ENCODE results near the gene ERBB4. TPM values are rescaled to one million over a fixed set of nuclear protein-coding genes. Genes with fewer than 3 reads are reported as not detected.

The ERBB4 gene
- total and polyA plus RNA-seq, 2 of the 8 experiments (the other 6 are each of a cell fraction or from before 2014, with no cell fraction given) = 0.34 to 1.3 TPM

DNA sequence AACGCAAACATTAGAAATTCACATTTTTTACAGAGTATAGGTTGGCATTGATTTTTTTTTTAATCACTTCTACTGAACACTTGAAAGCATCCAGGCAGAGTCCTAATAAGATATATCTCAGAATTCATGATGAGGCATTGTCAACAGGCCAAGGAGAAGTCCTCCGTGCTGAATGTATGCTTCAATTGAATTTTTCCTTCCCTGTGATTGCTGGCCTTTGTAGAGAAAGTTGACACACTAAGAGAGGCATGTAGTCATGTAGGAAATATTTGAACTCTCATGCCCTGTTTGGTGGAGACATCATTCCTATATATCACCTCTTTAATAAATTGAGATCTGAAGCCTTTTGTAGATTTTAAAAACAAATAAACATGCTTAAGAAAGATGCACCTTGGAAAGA, 1137.3 kb downstream of the ERBB4 start:
- Histone ChIP-seq H4K91ac (replicated peaks; ENCODE audit: insufficient read length, low read length) (no peak overlapping the region), H3K9me3 (ENCODE audit: insufficient read depth in 2 of 2, low read depth in 1 of 2, low read length in 1 of 2) (no peaks in the 10 kb centered on the region), H2BK5ac (ENCODE audit: low read depth, low read length) (no peak overlapping the region), H3K27me3 (replicated peaks in 1 of 4; ENCODE audit: control insufficient read depth in 3 of 4, extremely low read depth in 1 of 4, insufficient read depth in 3 of 4, low read length in 3 of 4) (no peaks in the 10 kb centered on the region), H2BK20ac (ENCODE audit: low read length) (no peak overlapping the region), H3K36me3 (ENCODE audit: control insufficient read depth in 2 of 4, insufficient read depth in 4 of 4, low read length in 3 of 4) (no peaks in the 10 kb centered on the region), H3K56ac (replicated peaks; ENCODE audit: insufficient read length, low read depth, low read length) (no peak overlapping the region), H4K8ac (ENCODE audit: extremely low read depth, insufficient read depth, low read length) (no peak overlapping the region), H3K14ac (ENCODE audit: insufficient read length) (no peak overlapping the region), H3K23ac (ENCODE audit: insufficient read length) (no peak overlapping the region), H3K4me1 (replicated peaks in 1 of 4; ENCODE audit: control insufficient read depth in 3 of 4, insufficient read depth in 4 of 4, low read length in 3 of 4) (peaks cover 0 to 2% (median 0%) of the 10 kb centered on the region in 4 experiments; a peak in 1 of 7 replicates), H3K9ac (replicated peaks in 1 of 4; ENCODE audit: extremely low read depth in 1 of 4, low read depth in 3 of 4, low read length in 3 of 4) (no peak overlapping the region), H4K5ac (ENCODE audit: insufficient read length, low read depth, low read length) (no peak overlapping the region), H3K4me3 (ENCODE audit: extremely low read depth in 1 of 4, insufficient read depth in 2 of 4, low read depth in 3 of 4, low read length in 4 of 4) (no peak overlapping the region), H3K79me1 (ENCODE audit: low read depth, low read length) (no peaks in the 10 kb centered on the region), H3K4ac (replicated peaks; ENCODE audit: insufficient read length, low read depth, low read length) (no peak overlapping the region), H4K20me1 (replicated peaks in 1 of 2; ENCODE audit: control insufficient read depth in 1 of 2, insufficient read depth in 2 of 2, low read length in 2 of 2) (no peaks in the 10 kb centered on the region), H3K18ac (ENCODE audit: extremely low read depth, low read length) (no peak overlapping the region), H2AK5ac (ENCODE audit: low read depth, low read length) (no peak overlapping the region), H2BK15ac (ENCODE audit: low read length) (no peak overlapping the region), H2BK120ac (replicated peaks; ENCODE audit: low read depth, low read length) (no peak overlapping the region), H3K23me2 (ENCODE audit: low read depth, low read length) (no peaks in the 10 kb centered on the region), H3K79me2 (ENCODE audit: control insufficient read depth in 1 of 2, insufficient read depth in 2 of 2, low read length in 2 of 2) (no peaks in the 10 kb centered on the region), H3K27ac (ENCODE audit: low read depth, low read length) (no peak overlapping the region), H3K4me2 (ENCODE audit: insufficient read depth in 1 of 2, low read depth in 2 of 2, low read length in 2 of 2) (no peak overlapping the region), H2AFZ (ENCODE audit: low read length) (no peak overlapping the region), H2BK12ac (ENCODE audit: low read depth, low read length) (no peak overlapping the region)
- 96% methylated on average over 2 of the region's 2 CpGs; no CpG with 5 or more reads in 1 of the 2 experiments for WGBS, 2 experiments (ENCODE audit: extremely low coverage in 1 of 2, insufficient coverage in 1 of 2, insufficient read length in 1 of 2, insufficient replicate concordance in 2 of 2, low coverage in 1 of 2, low lambda C conversion rate in 2 of 2, missing lambda C conversion rate in 1 of 2)
- DNase-seq (ENCODE audit: low read depth in 1 of 2, low spot score in 2 of 2) = no peak
- POLR2A ChIA-PET (ENCODE audit: partially characterized antibody) = no interaction called here
- no peak for FAIRE-seq
- CTCF ChIA-PET (ENCODE audit: partially characterized antibody) = no interaction called here
- TF ChIP-seq TAF7 (optimal IDR thresholded peaks at IDR 0.05; ENCODE audit: borderline replicate concordance, low read depth, low read length) = no peak
- TF ChIP-seq BRCA1 (IDR thresholded peaks at IDR 0.05; ENCODE audit: low read depth, low read length) = no peak
- TF ChIP-seq SAP30 (IDR thresholded peaks at IDR 0.05; ENCODE audit: insufficient read depth, insufficient replicate concordance, low read length) = no peak
- TF ChIP-seq FOSL1 (IDR thresholded peaks at IDR 0.05; ENCODE audit: insufficient read depth, low read depth, low read length) = no peak
- no peak for TF ChIP-seq POLR2AphosphoS5 (IDR thresholded peaks at IDR 0.05; ENCODE audit: low read depth, low read length)
- TF ChIP-seq GABPA (IDR thresholded peaks at IDR 0.05; ENCODE audit: borderline replicate concordance, insufficient read depth, low read length) = no peak
- no peak for TF ChIP-seq YY1 (IDR thresholded peaks at IDR 0.05; ENCODE audit: low read depth, low read length)
- TF ChIP-seq, protein P1, sequence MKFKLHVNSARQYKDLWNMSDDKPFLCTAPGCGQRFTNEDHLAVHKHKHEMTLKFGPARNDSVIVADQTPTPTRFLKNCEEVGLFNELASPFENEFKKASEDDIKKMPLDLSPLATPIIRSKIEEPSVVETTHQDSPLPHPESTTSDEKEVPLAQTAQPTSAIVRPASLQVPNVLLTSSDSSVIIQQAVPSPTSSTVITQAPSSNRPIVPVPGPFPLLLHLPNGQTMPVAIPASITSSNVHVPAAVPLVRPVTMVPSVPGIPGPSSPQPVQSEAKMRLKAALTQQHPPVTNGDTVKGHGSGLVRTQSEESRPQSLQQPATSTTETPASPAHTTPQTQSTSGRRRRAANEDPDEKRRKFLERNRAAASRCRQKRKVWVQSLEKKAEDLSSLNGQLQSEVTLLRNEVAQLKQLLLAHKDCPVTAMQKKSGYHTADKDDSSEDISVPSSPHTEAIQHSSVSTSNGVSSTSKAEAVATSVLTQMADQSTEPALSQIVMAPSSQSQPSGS (IDR thresholded peaks at IDR 0.05; ENCODE audit: low read length) = no peak
- no peak for TF ChIP-seq SRF (IDR thresholded peaks at IDR 0.05; ENCODE audit: low read depth, low read length)
- no peak for TF ChIP-seq CBX5 (IDR thresholded peaks at IDR 0.05; ENCODE audit: low read depth, low read length)
- no peak for TF ChIP-seq NANOG (IDR thresholded peaks at IDR 0.05; ENCODE audit: insufficient read depth, low read depth, low read length, poor library complexity, severe bottlenecking)
- TF ChIP-seq TEAD4 (IDR thresholded peaks at IDR 0.05; ENCODE audit: low read depth, low read length) = no peak
- TF ChIP-seq, protein P2, sequence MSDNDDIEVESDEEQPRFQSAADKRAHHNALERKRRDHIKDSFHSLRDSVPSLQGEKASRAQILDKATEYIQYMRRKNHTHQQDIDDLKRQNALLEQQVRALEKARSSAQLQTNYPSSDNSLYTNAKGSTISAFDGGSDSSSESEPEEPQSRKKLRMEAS (IDR thresholded peaks at IDR 0.05) = no peak
